A549 treated with RU486 at 1 μM for 4 hours (cell line): Measurements from ENCODE around the gene CLCN5. TPM values are rescaled to one million over a fixed set of nuclear protein-coding genes. Genes with fewer than 3 reads are reported as not detected.

Source experiments
- total RNA-seq: library from RNA; stranded (reverse); fragments of 200-300 nt; extraction: Qiagen RNA extraction; gene quantifications from 5 replicates; pipeline ENCODE4 v1.2.3, GENCODE V29; 2022; ENCODE audit warnings: low read depth

CLCN5 gene
- total RNA-seq, result 1.5 to 3.2 TPM (median 2.6 TPM) in 5 replicates

GRCh38 chrX:49922291-49923241 is at the start of gene CLCN5:
Gene CLCN5 (plus strand): TSS chrX:49922596. CDS start chrX:49925299, 2,703 bp downstream.

DNA sequence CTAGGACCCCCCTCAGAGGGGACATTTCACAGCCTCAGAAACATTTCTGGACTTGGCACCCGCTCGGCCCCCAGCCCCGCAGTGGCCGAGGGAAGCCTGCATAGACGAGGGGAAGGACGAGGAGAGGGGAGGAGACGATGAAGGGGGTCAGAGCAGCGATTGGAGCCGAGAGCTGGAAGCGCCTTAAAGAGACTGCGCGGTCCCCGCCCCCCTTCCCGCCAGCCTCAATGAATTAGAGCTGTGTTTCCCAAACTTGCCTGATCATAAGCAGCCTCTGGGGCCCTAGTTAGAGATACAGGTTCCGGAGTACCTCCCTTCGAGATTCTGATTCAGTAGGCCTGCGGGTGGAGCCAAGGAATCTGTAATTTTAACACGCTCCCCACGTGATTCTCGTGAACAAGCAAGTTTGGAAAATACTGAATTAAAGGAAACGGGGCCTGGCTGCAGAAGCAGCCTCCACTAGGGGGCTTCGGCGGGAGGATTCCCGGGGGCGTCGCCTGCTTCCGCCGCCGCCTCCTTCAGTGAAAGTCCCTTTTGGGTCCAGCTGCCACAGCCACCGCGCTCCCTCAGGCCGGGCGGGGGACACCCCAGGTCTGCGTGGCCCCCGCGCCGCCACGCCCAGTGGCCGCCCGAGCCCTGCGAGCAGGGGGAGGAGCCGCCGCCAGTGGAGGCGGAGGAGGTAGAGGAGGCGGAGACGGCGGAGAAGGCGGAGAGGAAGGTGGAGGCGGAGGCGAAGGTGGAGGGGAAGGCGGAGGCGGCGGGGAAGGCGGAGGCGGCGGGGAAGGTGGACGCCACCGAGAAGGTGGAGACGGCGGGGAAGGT is 43.4 kb upstream of the CLCN5 start, which contains the start of gene USP27X:
Gene USP27X, plus strand, starts transcription at position 651 of the 822 bp plus-strand sequence. CDS start 824 bp downstream, outside the sequence.

Other genes starting within 250 kb of the CLCN5 start
- 0.27 TPM in 1 of 5 replicates, not detected in the others for gene PAGE1, start 226.6 kb upstream of the CLCN5 start, total RNA-seq
- not detected in 5 replicates for gene PAGE4, start 93.3 kb upstream of the CLCN5 start, total RNA-seq
- 3.4 to 5.0 TPM (median 4.3 TPM) in 5 replicates for gene USP27X, start 43.1 kb upstream of the CLCN5 start, total RNA-seq